GM12892 (cell line): ENCODE data around the gene ASTL.

ENCODE experiments used
- POLR2A ChIP-seq: IDR thresholded peaks from 2 replicates; pipeline ENCODE4 v1.6.1; 2011; ENCODE audit warnings: low read depth, low read length, control low read depth
- POLR2AphosphoS5 ChIP-seq: IDR thresholded peaks from 2 replicates; pipeline ENCODE4 v1.6.1; 2011; ENCODE audit warnings: low read depth, low read length, control low read depth
- TAF1 ChIP-seq: IDR thresholded peaks from 2 replicates; pipeline ENCODE4 v1.6.1; 2011; ENCODE audit warnings: low read depth, mild to moderate bottlenecking, control low read depth, low read length, borderline replicate concordance

GRCh38 chr2:96138179-96139145, at the start of gene ASTL:
- peak; percentile 81 for TF ChIP-seq POLR2A
- TF ChIP-seq POLR2AphosphoS5 = peak; percentile 78
- no peak for TF ChIP-seq TAF1
